Measurements from ENCODE around the gene SYNE2. TPM values are rescaled to one million over a fixed set of nuclear protein-coding genes. Genes with fewer than 3 reads are reported as not detected.

SYNE2 gene
- total and polyA plus RNA-seq, 10 of the 15 experiments (the other 5 are each of a cell fraction or from before 2014, with no cell fraction given): 2.1 to 52.7 (median 38.1) TPM

GRCh38 chr14:63952053-63952932 is 99.5 kb downstream of the SYNE2 start:
- no peaks in the 10 kb centered on the region for H3K79me2 ChIP-seq (ENCODE audit: control insufficient read depth, insufficient read depth, low read length)
- H3K9me3 ChIP-seq (replicated peaks; ENCODE audit: control insufficient read depth, insufficient read depth, low read length): no peaks in the 10 kb centered on the region
- no peak for TF ChIP-seq CBFB (IDR thresholded peaks at IDR 0.05; ENCODE audit: low read depth)
- TF ChIP-seq ZBTB11 (CRISPR knock-in tag; IDR thresholded peaks at IDR 0.05): no peak
- TF ChIP-seq ATF7 (IDR thresholded peaks at IDR 0.05; ENCODE audit: low read depth): no peak
- TF ChIP-seq NFYA (IDR thresholded peaks at IDR 0.05; ENCODE audit: borderline replicate concordance, low read depth, low read length): no peak
- TF ChIP-seq FOXM1 (IDR thresholded peaks at IDR 0.05; ENCODE audit: low read depth, low read length): no peak
- TF ChIP-seq SP1 (IDR thresholded peaks at IDR 0.05; ENCODE audit: low read depth, low read length): no peak
- no peak for TF ChIP-seq SUZ12 (IDR thresholded peaks at IDR 0.05; ENCODE audit: unreplicated experiment)
- no peak for TF ChIP-seq BCL3 (IDR thresholded peaks at IDR 0.05; ENCODE audit: borderline replicate concordance, insufficient read depth, low read depth, low read length, poor library complexity, severe bottlenecking)
- no peak for TF ChIP-seq ZNF592 (IDR thresholded peaks at IDR 0.05)
- no peak for TF ChIP-seq RAD21 (IDR thresholded peaks at IDR 0.05; ENCODE audit: insufficient read depth, low read depth, low read length)
- ChIA-PET SMC1A (ENCODE audit: uncharacterized antibody, unreplicated experiment) (interaction anchor here (1.4 to 1.6 kb wide), 2 partner anchors 14 to 18 kb away, joined by 3 read pairs; no protein-coding TSS in a partner anchor), POLR2A (interaction anchor here (1.1 to 2.3 kb wide), 2 partner anchors 12 to 14 kb away, joined by 3 to 8 read pairs; no protein-coding TSS in a partner anchor), CTCF (interaction anchor here (0.6 to 1.2 kb wide), 3 partner anchors 59 to 351 kb away, joined by 3 read pairs; no protein-coding TSS in a partner anchor), RAD21 (ENCODE audit: unreplicated experiment) (no interaction called here)
- H3K4me3 ChIP-seq: no peak overlapping the region
- in situ Hi-C loops (cut with MboI): no loop called here
- BruUV-seq (replicated peaks): no TSS peak
- no peak overlapping the region for H3K27ac ChIP-seq (ENCODE audit: control insufficient read depth, insufficient read depth)
- H4K20me1 ChIP-seq (ENCODE audit: control insufficient read depth, insufficient read depth): no peaks in the 10 kb centered on the region
- peaks cover 4 to 13% of the 10 kb centered on the region in 2 experiments; a peak in 3 of 4 replicates for H3K36me3 ChIP-seq (ENCODE audit: control insufficient read depth in 2 of 2, insufficient read depth in 2 of 2, low read length in 1 of 2)
- intact Hi-C loops (cut with micrococcal nuclease; ENCODE audit: unreplicated experiment): no loop called here
- H3K9ac ChIP-seq (ENCODE audit: control insufficient read depth, insufficient read depth, low read length): no peak overlapping the region
- H3K4me2 ChIP-seq (ENCODE audit: control insufficient read depth, insufficient read depth): no peak overlapping the region
- H3K27me3 ChIP-seq (replicated peaks in 1 of 2; ENCODE audit: control insufficient read depth in 2 of 2, insufficient read depth in 2 of 2, low read length in 1 of 2): no peaks in the 10 kb centered on the region
- no peak overlapping the region for H2AFZ ChIP-seq (ENCODE audit: control insufficient read depth, low read depth, low read length)
- no peak for FAIRE-seq
- no peak for DNase-seq (ENCODE audit: low read depth, low spot score)
- WGBS (ENCODE audit: insufficient coverage, insufficient replicate concordance, low lambda C conversion rate, missing lambda C conversion rate): 97% methylated on average over 6 of the region's 6 CpGs
- H3K4me1 ChIP-seq (ENCODE audit: control insufficient read depth, insufficient read depth, low read length): no peaks in the 10 kb centered on the region
- no peak for ATAC-seq
